Kidney (tissue), 22 donors: ENCODE data around the gene KCNK13. TPM values are rescaled to one million over a fixed set of nuclear protein-coding genes. Genes with fewer than 3 reads are reported as not detected.

ENCODE experiments used
- DNase-seq, 5 donors: peaks; one replicate each; pipeline ENCODE4 v3.0.0-alpha.2; 2013 to 2020
- FAIRE-seq: peaks from 2 replicates; lab custom pipeline; 2012; peaks lifted over from hg19 to GRCh38; lab: Jason Lieb, UNC
- H3K27ac ChIP-seq, 2 donors: one replicate each; pipeline ENCODE4 v1.7.0; 2013; ENCODE audit warnings: low read depth in 2 of 2, low read length in 2 of 2, inconsistent platforms in 1 of 2
- H3K27me3 ChIP-seq: one replicate; pipeline ENCODE4 v1.7.1; 2013; ENCODE audit warnings: low read length, inconsistent platforms; ENCODE audit not compliant: control insufficient read depth, insufficient read depth
- H3K36me3 ChIP-seq, 3 donors: one replicate each; pipeline versions ENCODE4 v1.7.0 to v1.7.1; 2013; ENCODE audit warnings: low read length in 3 of 3, control low read depth in 1 of 3, inconsistent platforms in 1 of 3; ENCODE audit not compliant: insufficient read depth in 3 of 3, control insufficient read depth in 2 of 3
- H3K4me1 ChIP-seq, 3 donors: one replicate each; pipeline versions ENCODE4 v1.7.0 to v1.7.1; 2013; ENCODE audit warnings: low read length in 3 of 3, inconsistent platforms in 1 of 3, low read depth in 1 of 3; ENCODE audit not compliant: control insufficient read depth in 2 of 3, insufficient read depth in 2 of 3
- H3K4me3 ChIP-seq, 3 donors: one replicate each; pipeline versions ENCODE4 v1.7.0 to v1.8.1; 2013; ENCODE audit warnings: low read length in 3 of 3, control low read depth in 1 of 3, inconsistent platforms in 1 of 3
- H3K9ac ChIP-seq, 3 donors: one replicate each; pipeline versions ENCODE4 v1.7.0 to v1.7.1; 2013; ENCODE audit warnings: low read length in 3 of 3, control low read depth in 1 of 3, inconsistent platforms in 1 of 3
- H3K9me3 ChIP-seq, 3 donors: one replicate each; pipeline versions ENCODE4 v1.7.0 to v1.7.1; 2013; ENCODE audit warnings: low read length in 3 of 3, control low read depth in 1 of 3, inconsistent platforms in 1 of 3; ENCODE audit not compliant: control insufficient read depth in 2 of 3, insufficient read depth in 1 of 3
- intact Hi-C: fragments of 100-400 bp; cut with DNase I; formaldehyde crosslinking; loops from one replicate; pipeline ENCODE4 v1.11.1; 2022
- long read RNA-seq, 10 donors: library from polyadenylated mRNA in 1 of 10; unstranded in 1 of 10; transcript quantifications; one replicate each; pipeline ENCODE4 v2.0.0 and lab custom pipeline, GENCODE V29; 2021 to 2026
- polyA plus RNA-seq: library from polyadenylated mRNA; stranded (reverse); fragments of 350-450 nt; fragmentation: Illumina TruSeq; extraction: RNeasy Lipid Tissue Mini Kit (QIAGEN cat#74804); gene quantifications from one replicate; pipeline ENCODE4 v1.2.3, GENCODE V29; 2014; ENCODE audit warnings: low read depth, low replicate concordance; ENCODE audit not compliant: insufficient read depth
- total RNA-seq: library from RNA; stranded (reverse); fragmentation: NEBNext Ultra II Directional; extraction: Animal tissue kit (Norgen Biotek cat#: 25700); gene quantifications from one replicate; pipeline ENCODE4 v1.2.1, GENCODE V29; 2021
- TF ChIP-seq, protein P1 (sequence below): IDR thresholded peaks from 3 replicates; pipeline ENCODE4 v1.5.1; 2012; ENCODE audit warnings: mild to moderate bottlenecking, moderate library complexity, borderline replicate concordance; ENCODE audit not compliant: insufficient read depth; ENCODE audit errors: extremely low read depth
- donor health status: control.
- donor health status: control.
- donor health status: control.
- donor health status: control.
- donor health status: control.
- donor health status: DM: yes; HTN: yes; CAD: no.
- donor health status: Normal renal cell carcinoma (clear cell type).

The KCNK13 gene
- total RNA-seq (1.4 TPM), polyA plus RNA-seq (6.3 TPM)
- long read RNA-seq, donor 1 = 0 reads
- long read RNA-seq, donor 2 = 0 reads
- long read RNA-seq, donor 3 = 0 reads
- long read RNA-seq, donor 4, partial matches to known transcripts = 0 of 1 reads
- long read RNA-seq, donor 4, other reads (novel, unspliced or antisense) = 0 of 1 reads
- long read RNA-seq, donor 5 = 0 reads
- long read RNA-seq, donor 6 = 0 reads
- long read RNA-seq, donor 7 = 0 reads
- long read RNA-seq, donor 8 = 0 reads
- long read RNA-seq, donor 9 = 0 reads
- long read RNA-seq, donor 10, partial matches to known transcripts = 0 of 1 reads
- long read RNA-seq, donor 10, other reads (novel, unspliced or antisense) = 0 of 1 reads

DNA sequence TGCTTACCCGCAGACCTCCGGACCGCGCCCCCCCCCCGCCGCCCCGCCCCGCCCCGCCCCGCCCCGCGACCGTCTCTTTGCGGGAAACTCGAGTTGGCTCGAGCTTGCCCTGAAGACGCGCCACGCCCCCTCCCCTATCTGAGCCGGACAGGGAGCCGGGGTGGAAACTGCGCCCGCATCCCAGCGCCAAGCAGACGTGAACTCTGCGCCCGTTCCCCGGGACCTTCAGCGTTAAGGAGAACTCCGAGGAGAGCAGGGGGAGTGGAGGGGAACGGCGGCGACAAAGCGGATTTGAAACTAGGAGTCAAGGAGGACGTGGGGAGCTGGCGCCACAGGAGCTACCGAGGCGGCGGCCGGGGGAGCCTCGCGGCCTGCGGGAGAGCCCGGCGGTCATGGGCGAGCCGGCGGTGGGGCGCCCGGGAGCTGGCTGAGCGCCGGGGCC is at the start of gene KCNK13:
TSS of gene KCNK13 (plus strand) at position 310 of the 442 bp plus-strand sequence. CDS start 212 bp downstream, outside the sequence.
- intact Hi-C loops = no loop called here
- TF ChIP-seq, protein P1, sequence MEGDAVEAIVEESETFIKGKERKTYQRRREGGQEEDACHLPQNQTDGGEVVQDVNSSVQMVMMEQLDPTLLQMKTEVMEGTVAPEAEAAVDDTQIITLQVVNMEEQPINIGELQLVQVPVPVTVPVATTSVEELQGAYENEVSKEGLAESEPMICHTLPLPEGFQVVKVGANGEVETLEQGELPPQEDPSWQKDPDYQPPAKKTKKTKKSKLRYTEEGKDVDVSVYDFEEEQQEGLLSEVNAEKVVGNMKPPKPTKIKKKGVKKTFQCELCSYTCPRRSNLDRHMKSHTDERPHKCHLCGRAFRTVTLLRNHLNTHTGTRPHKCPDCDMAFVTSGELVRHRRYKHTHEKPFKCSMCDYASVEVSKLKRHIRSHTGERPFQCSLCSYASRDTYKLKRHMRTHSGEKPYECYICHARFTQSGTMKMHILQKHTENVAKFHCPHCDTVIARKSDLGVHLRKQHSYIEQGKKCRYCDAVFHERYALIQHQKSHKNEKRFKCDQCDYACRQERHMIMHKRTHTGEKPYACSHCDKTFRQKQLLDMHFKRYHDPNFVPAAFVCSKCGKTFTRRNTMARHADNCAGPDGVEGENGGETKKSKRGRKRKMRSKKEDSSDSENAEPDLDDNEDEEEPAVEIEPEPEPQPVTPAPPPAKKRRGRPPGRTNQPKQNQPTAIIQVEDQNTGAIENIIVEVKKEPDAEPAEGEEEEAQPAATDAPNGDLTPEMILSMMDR = no peak
- Histone ChIP-seq H3K27ac (no peak within 1 kb of the TSS), H3K27me3 (peaks cover 8% of the 10 kb centered on the region), H3K9ac (peak within 1 kb of the TSS in 1 of 3 donors; percentile 55), H3K4me1 (peaks cover 0 to 14% (median 5%) of the 10 kb centered on the region in 3 donors), H3K9me3 (no peaks in the 10 kb centered on the region), H3K36me3 (no peaks in the 10 kb centered on the region), H3K4me3 (peak within 1 kb of the TSS in 2 of 3 donors; percentile 49 to 62)
- DNase-seq = peak in 4 of 5 donors; percentile 21 to 62 (median 40)
- FAIRE-seq = no peak

DNA sequence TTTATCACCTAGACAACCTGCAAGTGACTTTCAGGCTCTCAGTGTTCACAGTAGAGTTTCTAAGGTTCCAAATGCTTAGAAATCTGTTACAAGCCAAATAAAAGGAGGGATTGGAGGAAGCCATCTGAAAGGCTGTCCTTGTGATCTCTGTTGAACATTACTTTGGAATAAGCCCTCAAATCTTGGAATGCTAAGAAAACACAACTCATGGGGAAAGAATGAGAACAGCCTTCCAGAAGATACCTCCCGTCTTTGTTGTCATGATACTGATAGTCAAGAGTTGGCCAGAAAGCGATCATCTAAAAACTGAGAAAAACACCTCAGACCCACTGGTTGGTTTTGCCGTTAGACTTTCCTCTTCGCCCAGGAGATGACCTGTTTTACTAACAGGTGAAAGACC is 44.4 kb upstream of the KCNK13 start:
- Histone ChIP-seq H3K27ac (no peak overlapping the region), H3K9ac (no peak overlapping the region), H3K9me3 (no peaks in the 10 kb centered on the region), H3K36me3 (peaks cover 2 to 6% (median 4%) of the 10 kb centered on the region in 3 donors), H3K4me1 (no peaks in the 10 kb centered on the region), H3K27me3 (no peaks in the 10 kb centered on the region), H3K4me3 (no peak overlapping the region)
- FAIRE-seq (no peak), DNase-seq (no peak)
- TF ChIP-seq, protein P1 = no peak
- intact Hi-C loops = no loop called here

DNA sequence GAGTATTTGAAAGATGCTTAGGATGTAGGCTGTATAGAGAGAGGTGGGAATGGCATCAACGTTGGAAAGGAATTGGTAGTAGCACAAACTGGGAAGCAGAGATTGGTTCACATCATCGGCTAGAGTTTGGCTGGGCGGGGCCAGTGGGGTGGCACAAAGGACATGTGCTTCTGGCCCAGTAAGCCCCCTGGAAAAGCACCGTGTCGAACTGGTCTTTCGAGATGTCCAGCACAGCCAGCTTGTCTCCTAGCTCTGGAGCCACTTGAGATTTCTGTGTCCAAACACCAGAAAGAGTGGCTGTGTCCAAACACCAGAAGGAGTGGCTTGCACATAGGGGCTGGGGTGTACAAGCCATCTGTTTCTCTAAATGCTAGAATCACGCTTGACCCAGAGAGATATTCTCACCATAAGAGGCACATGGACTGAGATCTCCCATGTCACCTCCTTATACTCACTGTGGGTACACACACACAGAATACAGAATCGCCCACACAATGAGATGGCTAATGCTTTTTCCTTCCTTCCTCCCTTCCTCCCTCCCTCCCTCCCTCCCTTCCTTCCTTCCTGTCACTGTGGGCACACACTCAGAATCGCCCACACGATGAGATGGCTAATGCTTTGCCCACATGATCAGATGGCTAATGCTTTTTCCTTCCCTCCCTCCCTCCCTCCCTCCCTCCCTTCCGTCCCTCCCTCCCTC is 41.8 kb upstream of the KCNK13 start:
- TF ChIP-seq, protein P1 = no peak
- peaks cover 0 to 6% (median 4%) of the 10 kb centered on the region in 3 donors for H3K36me3 ChIP-seq
- intact Hi-C loops = no loop called here

More for the DNA sequence above, 41.8 kb upstream of the KCNK13 start:
- Histone ChIP-seq H3K9me3 (no peaks in the 10 kb centered on the region), H3K27ac (no peak overlapping the region), H3K9ac (no peak overlapping the region), H3K4me3 (no peak overlapping the region), H3K27me3 (no peaks in the 10 kb centered on the region), H3K4me1 (no peaks in the 10 kb centered on the region)
- no peak for DNase-seq
- no peak for FAIRE-seq
